ENCODE results near the gene GATAD2A. TPM values are rescaled to one million over a fixed set of nuclear protein-coding genes. Genes with fewer than 3 reads are reported as not detected.

The GATAD2A gene
- polyA plus RNA-seq, 4 donors: 38.3 to 53.4 (median 48.4) TPM

DNA sequence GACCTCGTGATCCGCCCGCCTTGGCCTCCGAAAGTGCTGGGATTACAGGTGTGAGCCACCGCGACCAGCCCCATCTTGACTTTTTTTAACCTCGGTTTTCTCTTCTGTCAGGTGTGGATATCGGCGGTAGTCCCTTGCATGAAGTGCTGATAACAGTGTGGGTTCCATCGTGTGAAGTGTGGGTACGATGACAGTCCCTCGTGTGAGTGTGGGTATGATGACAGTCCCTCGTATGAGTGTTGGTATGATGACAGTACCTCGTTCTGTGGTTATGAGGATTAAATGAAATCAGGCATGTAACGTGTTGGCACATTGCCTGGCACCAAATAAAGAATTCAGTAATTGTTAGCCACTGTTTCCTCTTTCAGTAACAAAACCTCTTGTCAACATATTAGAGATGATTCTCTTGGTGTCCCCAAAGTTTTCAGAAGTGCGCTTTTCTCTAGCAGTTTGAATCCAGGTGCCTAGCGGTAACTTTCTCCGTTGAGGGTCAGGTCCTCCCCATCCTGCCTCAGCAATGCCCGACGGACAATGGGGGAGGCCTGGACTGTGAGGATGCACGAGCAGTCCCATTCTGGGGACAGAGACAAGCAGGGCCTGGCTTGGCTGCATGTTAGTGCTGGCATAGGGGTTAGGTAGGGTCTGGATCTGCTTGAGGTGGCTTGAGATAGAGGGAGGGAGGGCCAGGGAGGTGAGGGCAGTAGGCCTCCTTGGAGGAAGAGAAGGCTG lies 15.3 kb downstream of the GATAD2A start:
- no peak for DNase-seq (ENCODE audit: low read depth in 4 of 4, low spot score in 3 of 4)

DNA sequence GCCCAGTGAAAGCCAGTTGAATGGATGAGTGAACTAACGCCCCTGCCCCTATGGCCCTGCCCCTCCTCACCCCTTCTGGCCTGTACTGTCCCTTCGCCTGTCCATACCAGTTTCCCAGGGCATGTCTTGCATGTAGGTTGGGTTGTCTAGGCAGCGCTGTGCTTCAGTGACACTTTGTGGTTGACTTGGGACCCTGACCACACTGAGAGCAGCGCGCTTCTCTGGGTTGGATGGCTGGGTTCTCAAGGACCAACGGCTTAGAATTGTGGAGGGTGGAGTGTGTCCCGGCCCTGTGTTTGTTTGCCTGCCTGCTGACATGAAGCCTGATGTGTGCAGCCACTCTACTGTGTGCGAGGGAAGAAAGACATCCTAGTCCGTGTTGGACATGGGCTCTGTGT lies 15.8 kb downstream of the GATAD2A start:
- DNase-seq (ENCODE audit: low read depth in 4 of 4, low spot score in 3 of 4): no peak

DNA sequence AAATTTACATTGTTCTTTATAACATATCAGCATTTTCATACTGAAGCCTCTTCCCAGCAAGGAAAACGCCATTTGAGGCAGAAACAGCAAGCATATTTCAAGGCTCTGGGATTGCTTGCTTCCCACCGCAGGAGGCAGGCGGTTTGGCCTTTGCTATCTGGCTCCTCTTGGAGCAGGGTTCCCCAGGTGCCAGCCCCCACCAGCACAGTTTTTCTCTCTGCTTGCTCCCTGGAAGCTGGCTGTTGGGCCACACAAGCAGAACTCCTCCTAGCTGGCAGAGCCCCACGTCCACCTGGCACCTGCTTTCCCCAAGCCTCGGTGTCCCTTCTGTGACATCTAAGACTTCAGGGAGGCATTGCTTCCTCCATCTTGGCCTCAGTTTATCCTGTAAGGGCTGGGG lies 16.7 kb downstream of the GATAD2A start:
- no peak for DNase-seq (ENCODE audit: low read depth in 4 of 4, low spot score in 3 of 4)

DNA sequence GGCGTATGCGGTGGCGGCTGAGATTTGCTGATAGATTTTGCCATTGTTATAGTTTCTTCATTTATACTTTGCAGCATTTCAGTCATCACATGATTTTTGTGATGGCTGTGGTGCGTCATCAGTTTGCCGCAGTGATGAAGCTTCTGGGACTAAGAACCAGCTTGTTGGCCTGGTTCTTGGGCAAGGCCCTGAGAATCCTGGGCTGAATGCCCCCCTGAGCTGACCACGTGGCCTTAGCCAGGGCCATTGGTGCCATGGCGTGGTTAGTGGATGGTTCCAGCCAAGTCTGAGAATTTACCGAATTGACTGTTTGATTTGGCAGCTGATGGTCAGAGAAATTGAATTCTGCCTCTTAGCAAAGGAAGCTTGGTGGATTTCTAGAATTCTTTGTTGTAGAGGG lies 17.8 kb downstream of the GATAD2A start:
- DNase-seq (ENCODE audit: low read depth in 4 of 4, low spot score in 3 of 4): no peak

DNA sequence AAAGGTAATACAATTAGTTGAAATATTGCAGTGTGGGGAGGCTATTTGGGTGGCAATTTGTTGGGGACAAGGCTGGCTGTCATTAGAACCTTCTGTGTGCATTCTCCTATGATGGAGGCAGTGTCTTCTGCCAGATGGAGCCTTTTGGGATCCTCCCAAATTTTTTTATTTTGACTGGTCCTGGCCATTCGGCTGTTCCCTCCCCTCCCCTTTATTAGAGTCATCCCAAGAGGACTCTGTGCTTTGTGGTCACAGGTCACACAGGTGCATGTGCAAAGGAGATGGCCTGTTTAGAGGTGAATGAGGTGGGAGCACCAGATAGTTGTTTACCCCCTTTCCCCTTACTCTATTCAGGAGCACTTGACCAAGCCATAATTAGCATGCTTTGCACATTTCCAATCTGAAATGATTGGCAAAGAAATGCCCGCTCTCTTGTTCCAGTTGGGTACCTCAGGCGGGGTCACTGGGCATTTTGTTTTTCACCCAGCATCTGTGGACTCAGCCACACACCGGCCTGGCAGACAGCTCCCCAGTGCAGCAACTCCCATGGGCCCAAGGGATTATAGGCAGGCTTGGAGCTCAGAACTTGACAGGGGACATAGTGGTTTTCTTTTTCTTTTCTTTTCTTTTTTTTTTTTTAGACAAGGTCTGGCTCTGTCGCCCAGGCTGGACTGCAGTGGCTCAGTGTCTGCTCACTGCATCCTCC lies 19.8 kb downstream of the GATAD2A start:
- DNase-seq (ENCODE audit: low read depth in 4 of 4, low spot score in 3 of 4): no peak

DNA sequence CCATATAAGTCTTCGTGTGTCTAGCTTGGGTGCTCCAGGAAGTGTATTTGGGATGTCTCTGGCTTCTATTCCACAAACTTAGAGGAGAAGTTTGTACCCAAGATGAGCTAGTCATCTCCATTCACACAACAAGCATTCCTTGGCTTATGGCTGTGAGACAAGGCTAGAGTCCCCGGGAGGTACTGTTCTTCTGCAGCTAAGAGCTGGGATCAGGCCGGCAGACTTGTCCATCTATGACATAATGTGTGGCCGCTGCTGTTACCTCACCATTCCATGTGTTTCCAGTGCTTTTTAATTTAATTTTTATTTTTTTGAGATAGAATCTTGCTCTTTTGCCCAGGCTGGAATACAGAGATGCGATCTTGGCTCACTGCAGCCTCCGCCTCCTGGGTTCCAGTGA lies 20.7 kb downstream of the GATAD2A start:
- DNase-seq (ENCODE audit: low read depth in 4 of 4, low spot score in 3 of 4): no peak

DNA sequence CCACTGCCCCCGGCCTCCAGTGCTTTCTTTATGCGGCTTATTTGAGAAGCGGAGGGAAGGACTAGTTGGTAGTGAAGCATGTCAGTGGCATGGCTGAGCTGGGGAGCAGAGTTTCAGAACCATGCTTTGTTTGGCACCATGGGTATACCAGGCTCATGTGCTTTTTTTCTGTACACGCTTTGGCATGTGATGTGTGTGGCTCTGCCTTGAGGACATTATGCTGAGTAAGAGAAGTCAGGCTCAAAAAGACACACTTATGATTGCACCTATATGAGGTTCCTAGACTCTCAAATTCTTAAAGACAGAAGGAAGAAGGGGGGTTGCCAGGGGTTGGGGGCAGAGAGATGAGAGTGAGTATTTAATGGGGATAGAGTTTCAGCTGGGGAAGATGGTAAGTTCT lies 21.3 kb downstream of the GATAD2A start:
- DNase-seq (ENCODE audit: low read depth in 4 of 4, low spot score in 3 of 4): no peak

DNA sequence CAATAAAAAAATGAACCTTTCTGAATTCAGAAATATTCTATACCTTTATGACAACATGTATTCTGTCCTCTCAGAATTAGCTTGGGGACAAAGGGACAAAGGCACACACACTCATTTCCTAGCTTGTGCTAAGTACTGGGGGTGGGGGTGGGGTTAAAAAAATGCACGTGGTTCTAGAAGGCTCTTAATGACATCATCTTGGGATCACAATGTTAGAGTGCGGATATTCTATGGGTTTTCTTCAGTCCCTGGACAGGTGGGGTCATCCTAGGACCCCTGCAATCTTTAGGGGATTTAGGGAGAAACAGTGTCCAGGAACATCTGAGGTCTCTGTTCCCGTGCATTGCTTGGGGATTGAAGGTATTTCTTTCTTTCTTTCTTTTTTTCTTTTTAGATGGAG lies 21.8 kb downstream of the GATAD2A start:
- DNase-seq (ENCODE audit: low read depth in 4 of 4, low spot score in 3 of 4): no peak

DNA sequence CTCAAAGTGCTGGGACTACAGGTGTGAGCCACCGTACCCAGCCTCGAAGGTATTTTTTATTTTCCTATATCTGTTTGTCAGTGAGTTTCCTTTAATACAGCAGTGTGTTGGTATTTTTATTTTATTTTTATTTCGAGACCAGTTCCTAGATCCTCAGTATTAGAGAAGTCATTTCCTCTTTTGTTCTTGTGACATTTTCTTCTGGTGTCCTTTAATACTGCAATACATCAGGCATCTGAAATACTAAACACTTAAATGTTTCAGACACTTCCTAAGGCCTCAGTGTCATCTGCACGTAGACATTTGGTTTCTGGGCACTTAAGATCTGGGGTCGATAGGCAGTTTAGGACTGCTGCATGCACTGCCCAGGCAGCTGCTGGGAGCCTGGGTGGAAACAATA lies 22.5 kb downstream of the GATAD2A start:
- no peak for DNase-seq (ENCODE audit: low read depth in 4 of 4, low spot score in 3 of 4)

DNA sequence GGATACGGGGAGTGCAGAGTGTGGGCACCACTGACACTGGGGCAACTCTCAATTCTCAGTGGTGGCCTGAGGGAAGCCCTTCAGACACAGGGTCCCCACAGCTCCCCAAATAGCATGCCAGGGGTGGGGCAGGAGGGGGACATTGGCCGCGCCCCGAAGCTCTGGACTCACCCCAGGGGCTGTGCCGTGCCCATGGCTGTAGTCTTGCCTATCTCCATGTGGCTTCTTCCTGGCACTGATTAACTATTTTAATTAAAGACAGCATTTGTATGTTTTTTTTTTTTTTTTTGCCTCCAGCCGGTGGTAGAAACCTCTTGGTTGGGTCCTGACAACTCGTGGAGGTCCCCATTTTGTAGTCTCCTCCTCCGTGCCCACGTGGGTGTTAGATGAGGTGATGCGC lies 23.3 kb downstream of the GATAD2A start:
- DNase-seq (ENCODE audit: low read depth in 4 of 4, low spot score in 3 of 4): no peak

DNA sequence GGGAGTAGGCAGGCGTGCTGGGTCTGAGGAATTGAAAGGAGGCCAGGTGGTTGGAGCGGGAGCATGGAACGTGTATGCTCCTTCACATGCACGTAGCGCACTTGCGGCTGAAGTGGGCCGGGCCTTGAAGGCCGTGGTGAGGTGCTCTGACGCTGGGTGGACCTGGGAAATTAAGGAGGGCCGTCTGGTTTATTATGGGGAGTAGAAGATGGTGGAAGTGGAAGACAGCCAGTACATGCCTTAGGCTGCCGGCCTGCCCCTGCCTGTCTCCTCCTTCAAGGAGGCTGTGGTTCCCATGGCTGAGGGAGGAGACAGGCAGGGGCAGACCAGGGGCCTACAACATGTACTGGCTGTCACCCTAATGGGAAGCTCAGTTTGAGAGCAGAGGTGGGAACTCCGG lies 23.9 kb downstream of the GATAD2A start:
- DNase-seq (ENCODE audit: low read depth in 4 of 4, low spot score in 3 of 4): no peak

DNA sequence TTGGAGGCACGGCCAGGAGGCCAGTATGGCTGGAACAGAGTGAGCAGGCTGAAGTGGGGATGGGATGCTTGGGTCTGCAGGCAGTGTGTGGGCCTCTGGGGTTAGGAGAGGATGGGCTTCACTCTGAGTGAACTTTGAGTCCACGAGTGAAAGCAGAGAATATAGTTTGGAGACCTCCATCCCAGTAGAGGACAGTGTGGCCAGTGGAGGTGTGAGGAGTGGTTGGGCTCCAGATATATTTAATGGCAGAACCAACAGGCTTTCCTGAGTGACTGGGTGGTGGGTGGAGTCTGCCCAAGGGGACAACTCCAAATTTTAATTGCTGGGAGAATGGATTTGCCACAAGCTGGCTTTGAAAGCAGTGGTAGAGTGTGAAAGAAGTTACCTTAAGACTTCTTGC lies 27.3 kb downstream of the GATAD2A start:
- no peak for DNase-seq (ENCODE audit: low read depth in 4 of 4, low spot score in 3 of 4)

DNA sequence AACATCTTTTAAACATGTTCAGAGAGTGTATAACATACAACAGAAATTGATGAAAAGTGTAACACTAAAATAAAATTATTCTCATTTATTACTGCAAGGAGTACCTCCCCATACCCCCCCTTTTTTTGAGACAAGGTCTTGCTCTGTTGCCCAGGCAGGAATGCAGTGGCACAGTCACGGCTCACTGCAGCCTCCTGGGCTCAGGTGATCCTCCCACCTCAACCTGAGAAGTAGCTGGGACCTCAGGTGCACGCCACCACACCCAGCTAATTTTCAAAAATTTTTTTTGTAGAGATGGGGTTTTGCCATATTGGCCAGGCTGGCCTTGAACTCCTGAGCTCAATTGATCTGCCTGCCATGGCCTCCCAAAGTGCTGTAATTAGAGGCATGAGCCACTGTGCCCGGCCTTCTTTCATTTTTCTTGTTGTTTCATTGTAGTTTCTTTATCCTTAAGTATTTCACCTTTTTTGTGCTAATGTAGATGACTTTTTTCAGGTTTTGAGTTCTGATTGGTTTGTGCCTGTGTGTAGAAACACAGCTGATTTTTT lies 28.3 kb downstream of the GATAD2A start:
- DNase-seq (ENCODE audit: low read depth in 4 of 4, low spot score in 3 of 4): no peak

DNA sequence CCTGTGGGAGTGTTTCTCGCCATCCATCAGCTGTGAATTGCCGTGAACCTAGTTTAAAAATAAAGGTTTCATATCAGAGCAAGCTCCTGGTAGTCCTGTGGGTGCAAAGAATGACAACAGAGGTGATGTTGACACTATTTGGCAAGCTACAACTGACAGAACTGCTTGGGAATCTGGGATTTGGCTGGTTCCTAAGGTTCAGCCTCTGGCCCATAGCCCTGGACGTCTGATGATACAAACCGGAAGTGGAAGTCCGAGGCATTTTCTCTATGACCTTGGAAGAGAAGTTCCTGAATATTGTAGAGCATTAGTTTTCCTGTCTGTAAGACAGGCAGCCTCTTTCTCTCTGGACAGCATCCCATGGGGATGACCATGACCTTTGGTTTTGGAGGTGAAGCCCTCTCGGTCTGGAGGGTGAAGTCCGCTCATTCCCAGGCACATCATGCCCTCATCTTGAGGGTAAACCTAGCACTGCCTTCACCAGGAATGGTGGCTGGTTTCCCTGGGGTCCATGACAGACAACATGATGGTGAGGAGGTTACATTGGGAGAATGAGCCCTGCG lies 29.1 kb downstream of the GATAD2A start:
- no peak for DNase-seq (ENCODE audit: low read depth in 4 of 4, low spot score in 3 of 4)

DNA sequence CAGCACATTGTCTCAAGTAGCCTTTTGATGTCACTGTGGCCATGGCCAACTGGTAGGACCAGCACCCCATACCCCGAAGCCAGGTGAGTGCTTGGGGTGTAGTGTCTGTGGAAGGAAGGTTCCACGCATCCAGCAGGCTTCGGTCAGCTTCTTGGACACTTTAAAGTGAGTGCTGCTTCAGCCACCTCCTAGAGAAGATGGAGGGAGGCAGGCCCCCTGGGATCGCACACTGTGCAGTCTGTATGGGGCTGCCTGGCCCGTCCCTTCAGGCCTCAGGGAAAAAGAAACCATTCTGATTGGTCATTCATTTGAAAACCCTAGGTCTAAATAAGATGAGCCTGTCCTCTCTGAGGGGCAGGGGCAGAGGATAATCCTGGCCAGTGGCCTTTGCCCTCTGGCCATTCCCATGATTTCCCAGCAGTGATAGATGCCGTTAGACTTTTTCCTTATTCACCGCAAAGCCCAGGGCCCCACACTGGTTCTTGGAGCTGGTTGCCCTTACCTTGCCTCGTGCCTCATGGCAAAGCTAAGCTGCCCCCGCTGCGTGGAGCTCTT lies 30.7 kb downstream of the GATAD2A start:
- no peak for DNase-seq (ENCODE audit: low read depth in 4 of 4, low spot score in 3 of 4)

DNA sequence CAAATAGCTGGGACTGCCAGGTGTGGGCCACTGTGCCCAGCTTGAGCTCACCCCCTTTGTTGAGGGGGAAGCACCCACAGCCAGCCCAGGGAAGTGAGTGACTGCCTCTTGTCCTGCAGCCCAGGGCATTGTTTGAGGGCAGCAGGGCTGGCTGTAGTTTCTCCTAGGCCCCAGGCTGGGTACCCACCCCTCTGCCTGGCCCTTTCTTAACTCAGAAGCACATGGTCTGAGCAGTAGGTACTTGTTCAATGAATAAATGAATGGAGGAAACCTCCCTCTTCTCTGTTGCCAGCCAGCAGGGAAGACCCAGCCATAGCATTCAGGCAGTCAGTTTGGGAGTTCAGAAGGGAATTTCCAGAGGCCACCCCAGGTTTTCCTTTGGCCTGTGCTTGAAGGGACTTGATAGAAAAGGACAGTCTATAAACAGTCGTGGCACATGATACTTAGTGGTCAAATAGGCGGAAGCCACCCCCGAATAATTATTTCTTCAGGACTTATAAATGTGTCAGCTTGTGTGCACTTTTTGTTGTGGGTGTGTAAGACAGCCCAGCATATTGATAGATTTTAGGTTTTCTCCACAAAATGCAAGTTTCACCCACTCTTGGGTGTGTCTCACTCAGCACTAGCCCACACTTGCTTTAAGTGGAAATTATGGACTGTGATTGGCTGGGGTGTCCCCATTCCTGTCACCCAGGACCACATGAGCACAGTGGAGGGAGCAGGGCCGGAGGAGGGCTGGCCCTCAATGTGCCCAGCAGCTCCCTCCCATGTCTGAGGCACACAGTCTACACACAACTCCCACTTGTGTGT lies 33.1 kb downstream of the GATAD2A start:
- DNase-seq (ENCODE audit: low read depth in 4 of 4, low spot score in 3 of 4): no peak

DNA sequence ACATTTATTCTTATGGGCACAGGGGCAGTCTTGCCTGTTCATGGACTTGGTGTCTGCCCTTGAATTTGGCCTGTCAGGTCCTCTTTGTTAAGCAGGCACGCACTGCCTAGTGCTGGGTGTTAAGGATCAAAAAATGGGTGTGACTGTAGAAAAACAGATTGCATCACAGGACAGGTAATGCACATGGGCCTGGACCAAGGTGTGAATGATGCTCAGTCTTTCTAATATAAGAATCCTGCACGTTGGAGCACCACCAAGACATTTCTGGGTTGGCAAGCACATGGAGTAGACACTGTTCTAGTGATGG lies 33.7 kb downstream of the GATAD2A start:
- no peak for DNase-seq (ENCODE audit: low read depth in 4 of 4, low spot score in 3 of 4)

DNA sequence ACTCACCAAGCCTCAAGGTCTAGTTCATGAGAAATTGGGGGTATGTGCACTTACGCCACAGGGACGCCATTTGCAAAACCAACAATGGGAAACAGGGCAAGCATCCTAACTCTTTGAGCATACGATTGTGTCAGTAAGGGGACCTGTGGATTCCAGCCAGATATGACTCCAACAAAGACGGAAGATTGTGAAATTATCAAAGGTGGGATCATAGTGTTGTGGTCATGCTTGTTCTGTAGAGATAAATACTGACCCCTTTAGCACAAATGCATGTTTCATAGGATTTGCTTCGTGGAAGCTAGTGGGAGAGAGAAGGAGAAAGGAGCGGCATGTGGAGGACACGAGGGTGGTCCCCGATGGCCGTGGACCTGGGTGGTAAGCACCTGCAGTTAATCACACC lies 37.8 kb downstream of the GATAD2A start:
- DNase-seq (ENCODE audit: low read depth in 4 of 4, low spot score in 3 of 4): no peak

DNA sequence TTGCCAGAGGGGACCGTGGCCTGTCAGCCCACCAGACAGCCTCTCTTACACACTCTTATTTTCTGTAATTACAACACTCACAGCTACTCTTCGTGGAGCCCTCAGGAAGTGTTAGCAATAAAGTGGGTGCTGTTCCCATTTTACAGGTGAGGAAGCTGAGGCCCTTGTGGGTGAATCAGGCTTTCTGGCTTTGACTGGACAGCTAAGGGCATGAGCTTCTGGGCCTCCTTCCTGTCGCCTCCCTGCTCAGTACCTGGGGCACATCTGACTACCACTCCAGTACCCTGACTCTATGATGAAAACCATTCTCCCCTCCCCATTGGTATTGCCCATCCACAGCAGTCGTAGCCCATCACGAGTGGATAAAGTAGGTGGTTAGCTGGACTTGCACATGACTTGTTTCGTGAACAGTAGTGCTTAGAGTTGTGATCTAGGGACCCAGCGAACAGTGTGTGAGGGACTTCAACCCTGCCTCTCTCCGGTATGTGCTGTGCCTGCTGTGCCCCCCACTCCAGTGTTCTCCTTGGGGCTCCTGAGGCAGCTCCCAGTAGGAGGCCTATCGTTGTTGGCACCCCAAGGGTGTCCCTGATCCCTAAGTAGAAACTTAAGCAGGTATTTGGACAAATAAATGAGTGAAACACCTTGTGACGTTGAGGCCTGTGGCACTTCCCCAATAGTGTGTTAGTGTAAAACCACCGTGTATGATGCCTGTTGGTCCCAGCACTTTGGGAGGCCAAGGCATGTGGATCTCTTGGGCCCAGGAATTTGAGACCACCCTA lies 38.6 kb downstream of the GATAD2A start:
- DNase-seq (ENCODE audit: low read depth in 4 of 4, low spot score in 3 of 4): no peak

DNA sequence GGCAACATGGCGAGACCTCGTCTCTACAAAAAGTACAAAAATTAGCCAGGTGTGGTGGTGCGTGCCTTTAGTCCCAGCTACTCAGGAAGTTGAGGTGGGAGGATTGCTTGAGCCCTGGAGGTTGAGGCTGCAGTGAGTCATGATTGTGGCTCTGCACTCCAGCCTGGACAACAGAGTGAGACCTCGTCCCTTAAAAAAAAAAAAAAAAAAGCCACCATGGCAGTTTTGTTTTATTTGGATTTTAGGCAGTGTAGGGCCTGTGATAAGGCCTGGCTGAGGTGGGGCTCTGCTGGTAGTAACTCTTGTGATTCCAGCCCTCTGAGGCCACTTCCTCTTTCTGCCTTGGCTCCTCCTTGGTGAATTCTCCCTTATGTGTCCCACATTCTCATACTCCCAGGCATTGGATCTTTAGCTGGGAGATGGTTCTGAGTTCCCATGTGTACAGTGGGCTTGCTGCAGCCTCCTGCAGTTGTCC lies 39.2 kb downstream of the GATAD2A start:
- no peak for DNase-seq (ENCODE audit: low read depth in 4 of 4, low spot score in 3 of 4)

Data from left renal pelvis (tissue), 4 donors.